Middle frontal gyrus (tissue), 1 donor: ENCODE data around the gene NNT.
"Not testable (repeated sequence)": the region's sequence is repeated elsewhere in the genome, so short reads cannot be mapped to it uniquely, and the experiment has no call there.

Experiments
- DNase-seq: peaks from one replicate; pipeline ENCODE4 v3.0.0-alpha.2; 2015; ENCODE audit warnings: low spot score; ENCODE audit errors: extremely low spot score

The NNT gene

DNA sequence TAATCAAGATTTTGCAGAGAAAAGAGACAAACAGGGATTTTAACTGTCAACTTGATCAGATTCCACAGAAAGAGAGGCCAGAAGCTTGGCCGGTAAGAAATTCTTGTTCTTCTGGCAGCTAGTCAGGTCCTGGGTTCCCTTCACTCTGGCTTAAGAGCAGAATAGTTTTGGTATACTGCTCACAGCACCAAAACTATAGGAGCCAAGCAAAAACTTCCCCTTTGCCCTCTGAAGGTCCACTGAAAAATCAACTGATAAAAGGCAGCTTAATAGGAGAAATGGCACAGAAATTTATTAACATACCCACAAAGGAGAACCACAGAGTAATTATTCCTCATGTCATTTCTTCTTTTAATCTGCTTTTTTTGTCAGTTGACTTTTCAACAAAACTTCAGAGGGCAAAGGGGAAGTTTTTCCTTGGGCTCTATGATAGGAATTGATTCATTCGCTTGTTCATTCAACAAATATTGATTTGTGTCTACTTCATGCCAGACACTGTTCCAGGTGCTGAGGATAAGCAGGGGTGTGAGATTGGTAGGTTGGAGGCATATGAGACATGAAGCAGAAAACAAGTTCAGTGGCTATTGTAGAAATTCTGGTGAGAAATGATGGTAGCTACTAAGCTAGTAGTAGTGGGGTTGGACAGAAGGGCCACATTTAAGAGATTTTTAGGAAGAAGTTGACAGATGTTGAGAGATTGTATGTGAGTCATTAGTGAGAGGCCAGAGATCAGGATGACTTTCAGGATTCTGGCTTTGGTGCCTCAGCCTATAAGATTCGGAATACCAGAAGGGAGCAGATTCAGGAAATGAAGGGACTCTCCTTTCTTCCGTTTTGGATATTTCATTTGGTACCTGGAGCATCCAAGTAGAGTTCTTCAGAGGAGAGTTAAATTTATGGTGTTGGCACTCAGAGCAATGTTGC, 20.6 kb upstream of the NNT start:
- DNase-seq = no peak

- no peak for DNase-seq
These were observed 19.3 kb upstream of the NNT start for GRCh38 chr5:43583724-43584123.

DNA sequence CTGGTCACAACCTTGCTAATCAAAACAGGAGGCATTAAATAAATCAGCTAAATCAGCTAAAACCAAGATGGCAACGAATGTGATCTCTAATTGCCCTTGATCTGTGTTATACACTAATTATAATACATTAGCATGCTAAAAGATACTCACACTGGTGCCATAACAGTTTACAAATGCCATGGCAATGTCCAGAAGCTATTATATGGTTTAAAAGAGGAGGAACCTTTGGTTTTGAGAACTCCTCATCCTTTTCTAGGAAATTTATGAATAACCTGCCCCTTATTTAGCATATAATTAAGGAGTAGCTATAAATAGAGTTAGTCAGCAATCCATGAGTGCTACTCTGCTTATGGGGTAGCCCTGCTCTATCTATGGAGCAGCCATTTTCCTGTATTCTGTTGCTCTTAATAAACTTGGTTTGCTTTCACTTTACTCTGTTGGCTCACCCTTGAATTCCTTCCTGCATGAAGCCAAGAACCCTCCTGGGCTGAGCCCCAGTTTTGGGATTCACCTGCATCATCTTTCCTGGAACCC, 18.7 kb upstream of the NNT start:
- no peak for DNase-seq

DNA sequence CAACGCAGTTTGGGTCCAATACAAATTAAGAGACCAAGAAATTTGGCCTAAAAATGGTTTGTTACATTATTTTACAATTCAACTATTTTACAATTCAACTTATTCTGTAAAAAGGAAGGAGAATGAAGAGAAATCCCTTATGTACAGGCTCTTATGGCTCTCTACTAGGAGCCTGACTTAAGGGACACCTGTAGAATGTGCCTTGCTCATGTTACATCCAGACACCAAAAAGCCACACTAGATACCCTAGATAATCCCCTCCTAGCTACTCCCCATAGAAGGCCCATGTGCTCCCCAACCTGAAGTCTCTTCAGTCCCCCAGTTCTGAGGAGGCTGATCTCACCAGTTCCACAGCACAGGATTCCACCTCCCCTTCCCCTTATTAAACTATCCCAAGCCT, 14.1 kb upstream of the NNT start:
- DNase-seq = no peak

DNA sequence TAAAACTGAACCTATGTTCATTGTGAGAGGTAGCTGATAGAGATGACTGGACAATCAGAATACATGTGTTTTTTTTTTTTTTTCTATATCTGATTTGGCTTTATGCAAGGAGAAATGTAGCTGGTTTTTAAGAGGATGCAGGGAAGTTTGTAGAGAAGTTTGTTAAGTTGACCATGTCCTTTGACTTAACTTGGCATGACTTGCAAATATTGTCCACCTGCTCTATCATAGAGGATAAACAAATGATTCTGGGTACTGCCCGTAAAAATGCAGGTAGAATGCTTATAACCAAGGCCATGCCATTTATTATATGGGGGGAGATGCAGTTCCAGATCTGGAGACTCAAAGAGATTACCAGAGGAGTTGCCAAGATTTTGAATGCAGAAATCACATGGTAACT, 13.7 kb upstream of the NNT start:
- no peak for DNase-seq

DNA sequence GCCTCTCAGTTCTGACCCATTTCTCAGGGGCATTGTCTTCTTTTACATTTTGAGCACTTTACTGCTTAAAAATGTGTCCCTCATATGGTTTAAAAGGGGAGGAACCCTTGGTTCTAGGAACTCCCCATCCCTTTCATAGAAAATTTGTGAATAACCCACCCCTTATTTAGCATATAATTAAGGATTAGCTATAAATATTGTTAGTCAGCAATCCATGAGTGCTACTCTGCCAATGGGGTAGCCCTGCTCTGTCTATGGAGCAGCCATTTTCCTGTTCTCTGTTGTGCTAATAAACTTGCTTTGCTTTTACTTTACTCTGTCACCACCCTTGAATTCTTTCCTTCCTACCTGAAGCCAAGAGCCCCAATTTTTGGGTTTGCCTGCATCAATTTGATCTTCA, 12.3 kb upstream of the NNT start:
- no peak for DNase-seq

DNA sequence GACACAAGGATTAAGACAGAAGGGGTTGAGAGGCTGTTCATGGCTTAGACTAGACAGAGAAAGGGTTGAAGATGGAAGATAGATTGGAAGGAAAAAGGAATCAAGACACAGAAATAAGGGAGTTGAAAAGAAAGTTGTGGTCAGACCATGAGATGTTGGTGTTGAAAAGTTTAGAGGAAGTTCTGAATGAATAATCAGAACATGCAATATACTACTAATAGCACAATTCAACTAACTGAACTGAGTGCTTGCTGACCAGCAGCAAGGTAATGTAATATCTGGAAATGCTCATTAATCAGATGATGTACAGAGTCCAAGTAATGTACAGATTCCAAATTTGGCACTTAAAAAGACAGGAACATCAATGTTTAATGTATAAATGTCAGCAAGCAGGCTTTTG, 10.6 kb upstream of the NNT start:
- DNase-seq = no peak

GRCh38 chr5:43598927-43599326, 4.1 kb upstream of the NNT start:
- not testable (repeated sequence) for DNase-seq

- DNase-seq = no peak
These were observed 1.3 kb upstream of the NNT start for GRCh38 chr5:43601454-43602260.

DNA sequence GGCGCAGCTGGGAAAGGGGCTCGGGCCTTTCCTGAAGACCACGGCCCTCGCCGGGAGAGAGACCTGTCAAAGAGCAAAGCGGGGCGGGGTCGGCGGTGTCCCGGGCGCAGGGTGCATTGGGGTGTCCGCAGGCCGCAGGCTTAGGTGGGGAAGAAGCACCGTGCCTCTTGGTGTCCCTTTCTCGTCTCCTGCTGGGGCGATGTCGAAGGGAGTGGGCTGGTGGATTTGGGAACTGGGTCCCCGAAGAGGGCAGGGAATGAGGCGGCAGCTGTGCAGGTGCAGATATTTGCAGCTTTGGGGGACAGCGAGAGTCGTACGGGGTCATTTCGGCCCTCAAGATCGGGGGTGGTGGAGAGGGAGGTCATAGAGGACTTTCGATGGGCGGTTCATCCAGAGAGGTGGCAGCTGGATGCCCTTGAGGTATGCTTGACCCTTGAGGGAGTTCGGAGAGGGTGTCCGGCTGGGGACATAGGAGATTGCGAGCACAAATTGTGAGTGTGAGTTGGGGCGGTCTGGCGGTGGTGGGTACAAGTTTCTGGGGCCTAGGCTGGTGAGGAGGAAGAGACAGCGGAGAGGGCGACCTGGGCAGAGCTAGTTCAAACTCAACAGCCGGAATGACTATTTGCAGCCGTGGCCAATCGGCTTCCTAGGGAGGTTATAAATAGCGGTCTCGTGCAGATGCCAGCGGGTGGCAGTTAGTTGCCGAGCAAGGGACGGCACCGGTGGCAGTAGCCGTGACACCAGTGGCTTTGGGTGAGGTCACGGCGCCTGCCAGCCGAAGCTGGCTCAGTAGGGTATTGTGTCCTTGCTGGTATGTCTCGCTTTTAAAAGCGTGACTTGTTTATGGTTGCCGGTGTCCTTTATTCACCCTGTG, 601 bp downstream of the NNT start:
- peak; percentile 33 for DNase-seq

GRCh38 chr5:43604699-43605098, 1.7 kb downstream of the NNT start:
- DNase-seq = no peak

DNA sequence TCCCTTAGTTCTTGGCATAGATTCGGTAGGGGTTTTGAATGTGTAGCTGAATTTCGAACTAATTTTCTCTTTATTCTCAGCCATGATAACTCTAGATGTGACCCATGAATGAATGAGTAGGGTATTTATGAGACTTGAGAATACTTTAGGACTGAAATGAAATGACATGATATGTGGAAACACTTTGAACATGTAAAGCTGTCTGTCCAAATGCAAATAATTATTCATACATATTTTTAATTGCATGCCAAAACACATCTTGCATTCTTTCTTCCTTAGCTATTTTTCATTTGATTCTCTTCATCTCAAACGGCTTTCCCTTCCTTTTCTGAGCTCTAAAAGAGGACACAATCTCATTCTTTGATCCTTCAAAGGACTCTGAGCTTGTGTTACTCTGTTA, 3.4 kb downstream of the NNT start:
- DNase-seq = no peak

DNA sequence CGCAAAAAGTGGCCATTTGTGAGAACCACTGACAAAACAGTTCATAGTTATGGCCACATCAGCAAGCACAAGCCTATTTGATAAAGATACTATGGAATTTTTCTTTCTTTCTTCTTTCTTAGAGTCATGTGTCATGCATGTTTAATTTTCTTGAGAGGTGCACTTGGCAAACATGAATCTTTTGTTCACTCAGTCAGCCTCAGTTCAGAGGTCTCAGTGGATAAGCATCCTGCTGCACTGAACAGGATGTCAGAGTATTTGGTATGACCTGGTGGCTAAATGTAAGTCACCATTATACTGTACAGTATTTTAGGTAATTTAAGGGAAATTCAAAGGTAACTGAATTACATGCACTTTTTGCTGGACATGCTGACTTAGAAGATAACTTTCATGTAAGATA, 5.4 kb downstream of the NNT start:
- no peak for DNase-seq

DNA sequence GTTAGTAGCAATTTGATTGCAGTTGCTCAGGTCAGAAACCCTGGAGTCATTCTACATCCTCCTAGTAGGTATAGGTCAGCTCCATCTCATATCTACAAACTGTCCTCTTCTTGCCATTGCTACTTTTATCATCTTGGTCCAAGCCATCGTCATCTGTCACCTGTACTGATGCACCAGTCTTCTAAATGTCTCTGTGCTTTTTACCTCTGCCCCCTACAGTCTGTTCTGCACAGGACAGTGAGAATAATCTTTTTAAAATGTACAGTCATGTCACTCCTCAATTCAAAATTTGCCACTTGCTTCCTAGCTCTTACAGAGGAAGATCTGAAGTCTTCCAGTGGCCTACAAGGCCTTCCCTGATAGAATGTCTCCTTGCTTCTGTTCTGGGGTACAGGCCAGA, 6.8 kb downstream of the NNT start:
- DNase-seq = no peak

DNA sequence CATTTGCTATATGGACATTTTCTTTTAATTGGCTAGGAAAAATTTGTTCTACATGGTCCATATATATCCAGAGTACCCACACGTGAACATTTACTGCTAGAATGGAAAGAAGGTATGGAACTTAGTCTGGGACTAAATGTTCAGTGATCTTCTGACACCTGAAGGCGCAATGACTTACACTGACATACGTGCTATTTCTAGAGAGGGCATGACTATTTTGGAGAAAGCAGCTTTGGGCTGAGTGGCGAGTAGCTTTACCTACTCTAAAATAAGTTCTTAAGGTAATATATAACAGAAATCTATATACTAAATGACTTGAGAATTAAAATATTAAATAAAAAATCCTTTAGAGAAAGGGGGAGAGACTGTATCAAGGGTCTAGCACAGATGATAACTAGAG, 10.4 kb downstream of the NNT start:
- no peak for DNase-seq

DNA sequence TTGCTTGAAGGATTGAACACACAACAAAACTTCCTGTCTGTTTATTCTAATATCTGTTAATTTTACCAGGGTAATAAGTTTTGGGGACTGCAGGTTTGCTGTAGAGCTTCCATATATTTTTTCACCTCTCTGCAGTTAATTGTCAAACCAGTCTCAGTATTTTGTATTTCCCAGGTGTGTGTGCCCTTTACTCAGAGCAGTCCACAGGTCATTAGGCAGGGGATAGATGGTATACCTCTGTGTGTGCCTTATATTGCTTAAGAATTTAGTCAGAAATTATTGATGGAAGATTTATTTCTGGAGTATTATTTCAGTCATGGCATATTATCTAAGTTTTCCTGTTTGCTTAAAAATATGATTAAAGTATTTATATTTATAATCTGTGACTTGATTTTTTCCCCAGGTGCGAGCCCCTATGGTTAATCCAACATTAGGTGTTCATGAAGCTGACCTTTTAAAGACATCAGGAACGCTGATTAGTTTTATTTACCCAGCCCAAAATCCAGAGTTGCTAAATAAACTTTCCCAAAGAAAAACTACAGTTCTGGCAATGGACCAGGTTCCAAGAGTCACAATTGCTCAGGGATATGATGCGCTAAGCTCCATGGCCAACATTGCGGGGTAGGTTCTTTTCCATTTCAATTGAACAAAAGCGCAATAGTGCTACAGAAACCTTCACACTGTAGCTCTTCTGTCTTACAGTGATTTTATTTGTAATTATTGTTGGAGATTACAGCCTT, 12.6 kb downstream of the NNT start:
- no peak for DNase-seq

GRCh38 chr5:43616535-43616934, 13.6 kb downstream of the NNT start:
- no peak for DNase-seq

- DNase-seq = no peak
These were observed 16.4 kb downstream of the NNT start for GRCh38 chr5:43619380-43619779.

- no peak for DNase-seq
These were observed 16.9 kb downstream of the NNT start for GRCh38 chr5:43619911-43620310.

DNA sequence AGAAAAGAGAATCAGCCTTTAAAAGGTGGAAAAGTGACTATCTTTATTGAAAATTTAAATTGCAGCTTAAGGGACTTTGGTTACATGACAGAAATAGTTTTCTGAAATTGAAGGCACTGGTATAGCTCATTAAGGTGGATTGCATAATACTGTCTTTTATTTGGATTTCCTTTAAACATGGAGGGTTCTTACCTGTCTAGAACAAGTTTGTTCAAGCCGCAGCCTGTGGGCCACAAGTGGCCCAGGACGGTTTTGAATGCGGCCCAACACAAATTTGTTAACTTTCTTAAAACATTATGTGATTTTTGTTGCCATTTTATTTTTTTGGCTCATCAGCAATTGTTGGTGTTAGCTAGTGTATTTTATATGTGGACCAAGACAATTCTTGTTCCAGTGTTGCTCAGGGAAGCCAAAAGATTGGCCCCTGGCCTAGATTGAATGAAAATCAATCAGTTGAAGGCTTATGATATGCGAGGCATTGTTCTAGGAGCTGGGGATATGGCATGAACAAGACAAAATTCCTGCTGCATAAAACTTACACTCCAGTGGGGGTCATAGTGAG, 18.0 kb downstream of the NNT start:
- no peak for DNase-seq
